Liver (tissue), 9 donors: ENCODE measurements around the gene YBEY. TPM values are rescaled to one million over a fixed set of nuclear protein-coding genes. Genes with fewer than 3 reads are reported as not detected.

ENCODE experiments used
- DNase-seq: peaks from one replicate; pipeline ENCODE4 v3.0.0-alpha.2; 2017; ENCODE audit warnings: low spot score
- H3K27ac ChIP-seq, 2 donors: one replicate each; pipeline ENCODE4 v1.7.0; 2013; ENCODE audit warnings: inconsistent platforms in 2 of 2, low read length in 2 of 2, control low read depth in 1 of 2, low read depth in 1 of 2, mild to moderate bottlenecking in 1 of 2
- H3K27me3 ChIP-seq, 4 donors: one replicate each; pipeline versions ENCODE4 v1.6.1 to v1.7.0; 2013; ENCODE audit warnings: low read length in 3 of 4, inconsistent platforms in 1 of 4, mild to moderate bottlenecking in 1 of 4, moderate library complexity in 1 of 4; ENCODE audit not compliant: control insufficient read depth in 4 of 4, insufficient read depth in 4 of 4
- H3K36me3 ChIP-seq, 4 donors: one replicate each; pipeline versions ENCODE4 v1.6.1 to v1.7.0; 2013; ENCODE audit warnings: low read length in 3 of 4, mild to moderate bottlenecking in 3 of 4, low read depth in 1 of 4, moderate library complexity in 1 of 4; ENCODE audit not compliant: control insufficient read depth in 4 of 4, insufficient read depth in 3 of 4
- H3K4me1 ChIP-seq, 4 donors: one replicate each; pipeline versions ENCODE4 v1.6.1 to v1.7.0; 2013; ENCODE audit warnings: low read length in 3 of 4, mild to moderate bottlenecking in 3 of 4, moderate library complexity in 1 of 4; ENCODE audit not compliant: control insufficient read depth in 4 of 4, insufficient read depth in 4 of 4
- H3K4me3 ChIP-seq, 3 donors: one replicate each; pipeline versions ENCODE4 v1.6.1 to v1.7.0; 2013; ENCODE audit warnings: low read length in 3 of 3, control low read depth in 1 of 3, low read depth in 1 of 3, mild to moderate bottlenecking in 1 of 3
- H3K9ac ChIP-seq, 2 donors: one replicate each; pipeline ENCODE4 v1.7.0; 2013; ENCODE audit warnings: low read length in 2 of 2, mild to moderate bottlenecking in 2 of 2, moderate library complexity in 2 of 2, control low read depth in 1 of 2, low read depth in 1 of 2
- H3K9me3 ChIP-seq, 4 donors: one replicate each; pipeline versions ENCODE4 v1.6.1 to v1.7.0; 2013; ENCODE audit warnings: low read length in 3 of 4; ENCODE audit not compliant: control insufficient read depth in 4 of 4
- EGR1 ChIP-seq, 2 donors: IDR thresholded peaks; 2 replicates each; pipeline ENCODE4 v1.6.1; 2016 to 2018; ENCODE audit warnings: antibody characterized with exemption in 2 of 2, low read depth in 2 of 2
- FOXA2 ChIP-seq: IDR thresholded peaks from 2 replicates; pipeline ENCODE4 v1.6.1; 2016; ENCODE audit warnings: antibody characterized with exemption
- GABPA ChIP-seq, 2 donors: IDR thresholded peaks in 1 of 2; conservative IDR thresholded peaks in 1 of 2; 2 replicates each; pipeline ENCODE4 v1.6.1; 2016; ENCODE audit warnings: antibody characterized with exemption in 2 of 2, mild to moderate bottlenecking in 1 of 2, moderate library complexity in 1 of 2
- HNF4G ChIP-seq: IDR thresholded peaks from 2 replicates; pipeline ENCODE4 v1.6.1; 2016; ENCODE audit warnings: antibody characterized with exemption
- JUND ChIP-seq, 2 donors: IDR thresholded peaks; 2 replicates each; pipeline ENCODE4 v1.6.1; 2016; ENCODE audit warnings: antibody characterized with exemption in 2 of 2
- NR2F2 ChIP-seq: IDR thresholded peaks from 2 replicates; pipeline ENCODE4 v1.6.1; 2016; ENCODE audit warnings: antibody characterized with exemption
- RAD21 ChIP-seq, 2 donors: IDR thresholded peaks; 2 replicates each; pipeline ENCODE4 v1.6.1; 2016; ENCODE audit warnings: antibody characterized with exemption in 2 of 2, mild to moderate bottlenecking in 2 of 2
- RXRA ChIP-seq, 2 donors: IDR thresholded peaks; 2 replicates each; pipeline ENCODE4 v1.6.1; 2017 to 2018; ENCODE audit warnings: antibody characterized with exemption in 2 of 2, mild to moderate bottlenecking in 1 of 2
- TAF1 ChIP-seq: conservative IDR thresholded peaks from 2 replicates; pipeline ENCODE4 v1.6.1; 2016; ENCODE audit warnings: antibody characterized with exemption, mild to moderate bottlenecking
- WGBS: extraction: QIAGEN DNeasy Blood & Tissue Kit; methylation state at CpG from one replicate; pipeline ENCODE4 v1.1.7; 2013; 5-methylcytosine and 5-hydroxymethylcytosine counted together
- polyA plus RNA-seq, 2 donors: library from polyadenylated mRNA; stranded (reverse) in 1 of 2; unstranded in 1 of 2; fragments of 200-250 nt in 1 of 2; fragments of >200 nt in 1 of 2; fragmentation: Nextera tagmentation in 1 of 2; extraction: Ambion mirVana in 1 of 2; gene quantifications; one replicate each; pipeline versions ENCODE4 v1.2.1 to v1.2.3, GENCODE V29; 2013 to 2015
- total RNA-seq, 2 donors: library from RNA; depleted of rRNA; stranded (reverse); fragments of >200 nt; gene quantifications; one replicate each; pipeline ENCODE4 v1.2.3, GENCODE V29; 2014
- TF ChIP-seq, protein P1 (sequence below): IDR thresholded peaks from 2 replicates; pipeline ENCODE4 v1.6.1; 2016; ENCODE audit warnings: antibody characterized with exemption
- TF ChIP-seq, protein P2 (sequence below): IDR thresholded peaks from 2 replicates; pipeline ENCODE4 v1.6.1; 2016; ENCODE audit warnings: antibody characterized with exemption
- TF ChIP-seq, protein P3 (sequence below): IDR thresholded peaks from 2 replicates; pipeline ENCODE4 v1.6.1; 2016; ENCODE audit warnings: antibody characterized with exemption, mild to moderate bottlenecking
- TF ChIP-seq, protein P4 (sequence below): IDR thresholded peaks from 2 replicates; pipeline ENCODE4 v1.6.1; 2016; ENCODE audit warnings: antibody characterized with exemption
- donor health status: healthy.
- donor health status: healthy.
- donor health status: healthy.
- donor health status: healthy.
- donor health status: healthy.

The YBEY gene
- total and polyA plus RNA-seq, 4 donors, result 6.3 to 11.8 (median 10.0) TPM

DNA sequence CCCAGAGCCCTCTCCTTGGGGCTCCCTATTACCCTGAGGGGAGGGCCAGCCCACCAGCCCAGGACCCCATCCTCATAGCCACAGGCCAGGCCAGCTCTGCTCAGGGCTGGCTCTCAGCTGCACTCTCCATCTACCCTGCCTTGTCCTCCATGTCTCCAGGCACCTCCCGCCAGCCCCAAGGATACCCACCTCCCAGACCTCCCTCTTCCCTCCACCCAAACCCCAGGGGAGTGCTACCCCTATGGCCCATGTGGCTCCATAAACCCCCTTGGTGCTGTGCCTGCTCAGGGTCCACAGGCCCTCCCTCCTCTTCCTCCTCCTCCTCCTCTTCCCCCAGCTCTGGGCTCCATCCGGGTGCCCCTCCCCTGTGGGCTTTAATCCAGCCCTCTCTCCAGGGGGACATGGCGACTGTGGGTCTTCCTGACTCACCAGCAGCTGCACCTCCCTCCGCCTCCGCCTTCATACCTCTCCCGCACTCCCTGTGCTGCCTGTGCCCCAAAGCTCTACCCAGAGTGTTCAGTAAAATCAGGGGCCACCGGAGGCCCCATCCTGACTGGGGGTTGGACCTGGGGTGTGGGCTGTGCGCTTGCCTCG is 9.1 kb downstream of the YBEY start:
- no peaks in the 10 kb centered on the region for H3K27me3 ChIP-seq
- 66% methylated on average over 9 of the region's 9 CpGs for WGBS
- TF ChIP-seq EGR1 (IDR thresholded peaks at IDR 0.05; ENCODE audit: low read depth in 2 of 2), result no peak
- TF ChIP-seq RAD21 (IDR thresholded peaks at IDR 0.05), result no peak
- TF ChIP-seq, protein P1, sequence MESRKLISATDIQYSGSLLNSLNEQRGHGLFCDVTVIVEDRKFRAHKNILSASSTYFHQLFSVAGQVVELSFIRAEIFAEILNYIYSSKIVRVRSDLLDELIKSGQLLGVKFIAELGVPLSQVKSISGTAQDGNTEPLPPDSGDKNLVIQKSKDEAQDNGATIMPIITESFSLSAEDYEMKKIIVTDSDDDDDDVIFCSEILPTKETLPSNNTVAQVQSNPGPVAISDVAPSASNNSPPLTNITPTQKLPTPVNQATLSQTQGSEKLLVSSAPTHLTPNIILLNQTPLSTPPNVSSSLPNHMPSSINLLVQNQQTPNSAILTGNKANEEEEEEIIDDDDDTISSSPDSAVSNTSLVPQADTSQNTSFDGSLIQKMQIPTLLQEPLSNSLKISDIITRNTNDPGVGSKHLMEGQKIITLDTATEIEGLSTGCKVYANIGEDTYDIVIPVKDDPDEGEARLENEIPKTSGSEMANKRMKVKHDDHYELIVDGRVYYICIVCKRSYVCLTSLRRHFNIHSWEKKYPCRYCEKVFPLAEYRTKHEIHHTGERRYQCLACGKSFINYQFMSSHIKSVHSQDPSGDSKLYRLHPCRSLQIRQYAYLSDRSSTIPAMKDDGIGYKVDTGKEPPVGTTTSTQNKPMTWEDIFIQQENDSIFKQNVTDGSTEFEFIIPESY, result no peak
- no peak for TF ChIP-seq GABPA (IDR thresholded peaks at IDR 0.05 in 1 of 2, conservative IDR thresholded peaks at IDR 0.05 in 1 of 2)
- no peak for TF ChIP-seq TAF1
- TF ChIP-seq, protein P2, sequence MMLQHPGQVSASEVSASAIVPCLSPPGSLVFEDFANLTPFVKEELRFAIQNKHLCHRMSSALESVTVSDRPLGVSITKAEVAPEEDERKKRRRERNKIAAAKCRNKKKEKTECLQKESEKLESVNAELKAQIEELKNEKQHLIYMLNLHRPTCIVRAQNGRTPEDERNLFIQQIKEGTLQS, result no peak
- TF ChIP-seq, protein P3, sequence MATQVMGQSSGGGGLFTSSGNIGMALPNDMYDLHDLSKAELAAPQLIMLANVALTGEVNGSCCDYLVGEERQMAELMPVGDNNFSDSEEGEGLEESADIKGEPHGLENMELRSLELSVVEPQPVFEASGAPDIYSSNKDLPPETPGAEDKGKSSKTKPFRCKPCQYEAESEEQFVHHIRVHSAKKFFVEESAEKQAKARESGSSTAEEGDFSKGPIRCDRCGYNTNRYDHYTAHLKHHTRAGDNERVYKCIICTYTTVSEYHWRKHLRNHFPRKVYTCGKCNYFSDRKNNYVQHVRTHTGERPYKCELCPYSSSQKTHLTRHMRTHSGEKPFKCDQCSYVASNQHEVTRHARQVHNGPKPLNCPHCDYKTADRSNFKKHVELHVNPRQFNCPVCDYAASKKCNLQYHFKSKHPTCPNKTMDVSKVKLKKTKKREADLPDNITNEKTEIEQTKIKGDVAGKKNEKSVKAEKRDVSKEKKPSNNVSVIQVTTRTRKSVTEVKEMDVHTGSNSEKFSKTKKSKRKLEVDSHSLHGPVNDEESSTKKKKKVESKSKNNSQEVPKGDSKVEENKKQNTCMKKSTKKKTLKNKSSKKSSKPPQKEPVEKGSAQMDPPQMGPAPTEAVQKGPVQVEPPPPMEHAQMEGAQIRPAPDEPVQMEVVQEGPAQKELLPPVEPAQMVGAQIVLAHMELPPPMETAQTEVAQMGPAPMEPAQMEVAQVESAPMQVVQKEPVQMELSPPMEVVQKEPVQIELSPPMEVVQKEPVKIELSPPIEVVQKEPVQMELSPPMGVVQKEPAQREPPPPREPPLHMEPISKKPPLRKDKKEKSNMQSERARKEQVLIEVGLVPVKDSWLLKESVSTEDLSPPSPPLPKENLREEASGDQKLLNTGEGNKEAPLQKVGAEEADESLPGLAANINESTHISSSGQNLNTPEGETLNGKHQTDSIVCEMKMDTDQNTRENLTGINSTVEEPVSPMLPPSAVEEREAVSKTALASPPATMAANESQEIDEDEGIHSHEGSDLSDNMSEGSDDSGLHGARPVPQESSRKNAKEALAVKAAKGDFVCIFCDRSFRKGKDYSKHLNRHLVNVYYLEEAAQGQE, result no peak
- TF ChIP-seq JUND (IDR thresholded peaks at IDR 0.05), result no peak
- no peak for TF ChIP-seq FOXA2
- no peak for TF ChIP-seq NR2F2
- no peak for TF ChIP-seq RXRA (IDR thresholded peaks at IDR 0.05)
- peaks cover 0 to 7% (median 0%) of the 10 kb centered on the region in 4 donors for H3K36me3 ChIP-seq
- H3K4me1 ChIP-seq, result peaks cover 0 to 10% (median 5%) of the 10 kb centered on the region in 4 donors
- H3K9me3 ChIP-seq, result no peaks in the 10 kb centered on the region
- H3K27ac ChIP-seq, result no peak overlapping the region
- DNase-seq, result no peak
- no peak overlapping the region for H3K9ac ChIP-seq
- no peak overlapping the region for H3K4me3 ChIP-seq

DNA sequence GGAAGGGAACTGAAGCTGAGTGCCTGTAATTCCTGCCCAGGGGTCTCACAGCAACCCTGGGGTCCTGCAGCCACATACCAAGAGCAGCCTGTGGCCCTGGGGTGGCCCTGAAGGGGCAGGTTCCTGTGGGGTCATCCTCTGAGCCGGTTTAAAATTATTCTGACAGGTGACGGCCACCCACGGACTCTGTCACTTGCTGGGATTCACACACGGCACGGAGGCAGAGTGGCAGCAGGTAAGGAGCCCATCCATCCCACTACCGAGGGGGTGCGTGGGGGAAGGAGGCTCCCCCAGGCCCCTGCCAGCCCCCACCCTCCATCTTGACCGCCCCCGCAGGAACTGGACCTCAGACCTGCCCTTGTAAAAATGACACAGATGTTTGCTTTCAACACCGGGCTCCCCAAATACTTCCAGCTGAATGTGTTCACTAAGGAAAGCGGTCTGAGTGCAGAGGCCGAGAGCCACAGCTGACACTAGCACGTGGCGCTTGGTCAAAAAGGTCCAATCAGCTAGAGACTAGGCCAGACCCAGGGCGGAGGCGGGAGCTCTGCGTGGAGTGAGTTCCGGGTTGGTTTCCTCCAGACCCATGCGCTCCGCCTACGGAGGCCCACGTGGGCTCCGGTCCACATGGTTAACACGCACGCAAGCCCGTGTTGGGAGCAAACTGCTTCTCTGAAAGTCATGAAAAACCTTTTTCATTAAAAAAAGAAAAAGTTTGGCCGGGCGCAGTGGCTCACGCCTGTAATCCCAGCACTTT is 10.0 kb downstream of the YBEY start:
- DNase-seq, result no peak
- H3K27ac ChIP-seq, result no peak overlapping the region
- H3K36me3 ChIP-seq, result peaks cover 0 to 5% (median under 1%) of the 10 kb centered on the region in 4 donors
- H3K4me3 ChIP-seq, result no peak overlapping the region
- peak in 1 of 2 donors; percentile 31 for TF ChIP-seq GABPA (IDR thresholded peaks at IDR 0.05 in 1 of 2, conservative IDR thresholded peaks at IDR 0.05 in 1 of 2)
- no peak for TF ChIP-seq TAF1
- TF ChIP-seq FOXA2, result no peak
- TF ChIP-seq, protein P4, sequence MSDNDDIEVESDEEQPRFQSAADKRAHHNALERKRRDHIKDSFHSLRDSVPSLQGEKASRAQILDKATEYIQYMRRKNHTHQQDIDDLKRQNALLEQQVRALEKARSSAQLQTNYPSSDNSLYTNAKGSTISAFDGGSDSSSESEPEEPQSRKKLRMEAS, result peak; percentile 40
- TF ChIP-seq HNF4G, result no peak
- WGBS, result 42% methylated on average over 29 of the region's 29 CpGs
- peaks cover 0 to 10% (median 5%) of the 10 kb centered on the region in 4 donors for H3K4me1 ChIP-seq
- H3K9me3 ChIP-seq, result no peaks in the 10 kb centered on the region
- H3K9ac ChIP-seq, result no peak overlapping the region
- H3K27me3 ChIP-seq, result no peaks in the 10 kb centered on the region
